Left renal pelvis (tissue), 4 donors: ENCODE results near the gene DUSP3. TPM values are rescaled to one million over a fixed set of nuclear protein-coding genes. Genes with fewer than 3 reads are reported as not detected.

ENCODE experiments used
- DNase-seq, 4 donors: peaks; one replicate each; pipeline ENCODE4 v3.0.0-alpha.2; 2013; ENCODE audit warnings: low read depth in 4 of 4, low spot score in 3 of 4
- polyA plus RNA-seq, 4 donors: library from polyadenylated mRNA; unstranded; fragments of 120-200 nt; gene quantifications; one replicate each; pipeline ENCODE4 v1.2.1, GENCODE V29; 2013; ENCODE audit not compliant: insufficient read length in 4 of 4

DUSP3 gene
- 10 to 100 TPM; 27.6 to 67.8 (median 58.5) TPM for polyA plus RNA-seq

DNA sequence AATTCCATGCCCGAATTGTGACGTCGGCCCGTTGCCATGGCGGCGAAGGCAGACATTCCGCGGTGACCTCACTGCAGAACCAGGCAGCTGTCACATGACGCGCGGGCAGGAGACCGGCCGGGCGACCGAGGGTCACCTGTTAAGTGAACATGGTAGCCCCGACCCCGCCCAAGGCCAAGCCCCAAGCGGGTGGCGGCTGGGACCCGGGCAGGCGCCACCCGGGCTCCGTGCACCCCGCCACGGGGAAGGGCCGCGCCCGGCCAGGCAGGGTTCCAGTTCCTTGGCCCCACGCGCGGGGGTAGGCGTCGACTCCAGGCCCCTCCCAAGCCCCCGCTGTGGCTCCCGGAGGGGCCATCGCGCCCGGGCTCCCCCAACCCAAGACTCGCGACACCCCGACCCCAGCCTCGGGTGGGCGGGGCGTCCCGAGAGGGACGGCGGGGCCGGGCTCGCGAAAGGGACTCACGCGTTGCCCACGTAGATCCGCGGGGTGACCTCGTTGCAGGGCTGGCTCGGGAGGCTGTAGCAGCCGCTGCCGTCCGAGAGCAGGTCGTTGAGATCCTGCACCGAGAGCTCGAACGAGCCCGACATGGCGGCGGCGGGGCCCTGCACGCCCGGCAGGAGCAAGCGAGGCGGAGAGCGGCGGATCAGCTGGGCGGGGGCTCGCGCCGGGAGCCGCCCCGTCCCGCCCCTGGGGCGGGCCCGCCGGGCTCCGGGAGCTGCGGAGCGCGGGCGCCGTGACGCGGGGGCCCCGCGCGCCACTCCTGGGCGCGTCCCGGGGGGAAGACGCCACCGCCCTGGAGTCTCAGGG, at the start of gene DUSP3:
Gene DUSP3 (minus strand): TSS at position 641 of the 808 bp plus-strand sequence. CDS start 53 bp downstream, at position 588.
- peak; percentile 71 to 86 (median 80) for DNase-seq

DNA sequence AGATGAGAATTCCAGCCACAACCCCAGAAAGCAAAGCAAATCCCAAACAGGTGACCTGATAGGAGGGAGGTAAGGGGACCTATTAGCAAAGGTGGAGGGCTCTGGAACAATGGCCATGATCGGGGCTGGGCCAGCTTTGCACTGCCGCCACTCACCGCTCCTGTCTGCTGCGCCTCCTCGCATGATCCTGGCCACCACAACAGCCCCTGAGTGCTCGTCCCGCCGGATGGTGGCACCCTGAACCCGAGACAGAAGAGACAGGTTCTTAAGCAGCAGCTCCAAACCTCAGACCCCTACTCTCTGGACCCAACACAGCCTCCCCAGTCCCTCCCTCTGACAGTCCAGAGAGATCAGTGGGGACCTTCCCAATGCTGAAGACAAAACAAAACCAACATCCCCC, 48.8 kb upstream of the DUSP3 start:
- no peak for DNase-seq

DNA sequence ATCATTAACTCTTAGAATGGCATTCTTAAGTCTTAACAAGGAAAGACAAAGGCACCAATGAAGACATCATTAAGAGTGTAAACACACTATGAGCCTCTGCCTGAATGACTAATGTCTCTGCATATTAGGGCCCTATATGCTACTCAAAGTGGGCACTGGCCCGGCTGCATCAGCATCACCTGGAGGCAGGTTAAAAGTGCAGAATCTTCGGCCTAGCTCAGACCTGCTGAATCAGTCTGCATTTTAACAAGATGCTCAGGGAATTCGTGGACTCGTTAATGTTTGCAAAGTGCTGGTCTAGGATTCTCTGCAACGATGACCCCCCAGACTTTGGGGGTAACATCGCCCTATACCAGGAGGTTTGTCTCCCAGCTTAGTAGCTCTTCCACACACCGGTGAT, 47.4 kb upstream of the DUSP3 start:
- no peak for DNase-seq

DNA sequence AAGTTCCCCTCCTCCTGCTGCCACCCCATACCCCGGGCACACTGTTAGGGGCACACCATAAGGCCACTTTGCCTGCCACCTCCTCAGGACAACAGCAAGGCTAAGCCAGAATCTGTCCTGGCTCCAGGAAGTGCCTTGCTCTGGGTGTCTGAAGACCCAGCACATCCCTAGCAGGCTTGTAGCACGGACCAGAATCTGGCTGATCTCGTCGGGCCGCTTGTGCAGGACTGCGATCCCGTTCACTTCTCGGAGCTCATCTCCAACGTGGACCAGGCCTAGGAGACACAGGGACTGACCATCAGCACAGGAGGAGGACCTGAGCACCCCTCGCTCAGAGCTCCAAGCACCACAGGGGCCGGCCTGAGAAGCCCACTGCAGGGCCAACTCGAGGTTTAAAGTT, 46.8 kb upstream of the DUSP3 start:
- DNase-seq: no peak

DNA sequence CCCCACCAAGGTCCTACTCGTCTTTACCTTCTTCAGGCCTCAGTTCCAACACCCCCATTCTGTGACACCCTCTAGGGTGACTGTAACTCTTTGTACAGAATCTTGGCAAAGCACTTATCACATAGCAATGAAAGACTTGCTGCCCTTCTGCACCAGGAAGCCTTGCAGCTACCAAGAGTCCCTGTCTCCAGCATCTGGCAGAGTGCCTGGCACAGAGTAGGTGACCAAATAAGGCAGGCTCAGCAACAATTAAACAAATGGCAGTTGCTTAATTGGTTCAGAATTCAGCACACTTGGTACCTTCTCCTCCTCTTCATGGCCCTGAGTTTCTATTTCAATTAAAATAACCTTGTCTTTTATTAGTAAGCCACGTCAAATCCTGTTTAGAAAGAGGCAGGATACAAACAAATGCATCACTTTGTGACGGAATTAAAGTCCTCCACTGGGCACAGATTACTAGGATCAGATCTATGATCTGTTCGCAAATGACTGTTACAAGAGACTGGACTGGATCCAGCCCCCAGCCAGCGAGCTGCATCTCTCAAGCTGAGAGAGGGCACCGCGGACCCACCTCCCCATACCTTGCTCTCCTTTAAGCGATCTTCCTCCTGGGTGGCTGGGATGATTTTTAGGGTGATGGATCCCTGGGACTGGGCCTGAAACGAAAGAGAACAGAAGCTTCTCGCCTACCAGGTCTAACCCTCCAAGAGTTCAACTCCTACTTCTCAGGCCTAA, 44.7 kb upstream of the DUSP3 start:
- no peak for DNase-seq

DNA sequence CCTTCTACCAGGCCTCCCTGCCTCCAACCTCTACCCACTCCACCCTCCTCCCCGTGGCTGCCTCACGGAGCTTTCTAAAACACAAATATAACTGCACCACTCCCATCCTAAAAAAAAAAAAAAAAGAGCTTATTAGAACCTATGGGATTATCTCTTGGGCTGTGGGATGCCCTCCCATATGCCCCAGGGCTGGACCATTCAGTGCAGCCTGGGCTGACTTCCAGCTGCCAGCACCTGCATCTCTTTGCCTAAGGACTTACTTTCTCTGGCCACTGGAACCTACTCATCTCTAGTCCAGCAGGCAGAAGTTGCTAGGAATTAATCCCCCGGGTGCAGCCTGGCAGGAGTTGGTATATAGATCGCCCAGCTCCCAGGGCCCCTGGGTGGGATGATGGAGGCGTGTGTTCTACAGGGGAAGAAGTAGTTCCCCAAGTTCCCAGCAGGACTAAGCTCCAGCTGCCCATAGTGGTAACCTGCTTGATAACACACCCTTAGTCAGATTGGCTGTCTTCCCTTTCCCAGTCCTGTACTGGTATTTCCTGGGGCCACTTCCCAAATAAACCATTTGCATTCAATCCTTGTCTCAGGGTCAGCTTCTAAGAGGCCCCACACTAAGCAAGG, 43.9 kb upstream of the DUSP3 start:
- no peak for DNase-seq

DNA sequence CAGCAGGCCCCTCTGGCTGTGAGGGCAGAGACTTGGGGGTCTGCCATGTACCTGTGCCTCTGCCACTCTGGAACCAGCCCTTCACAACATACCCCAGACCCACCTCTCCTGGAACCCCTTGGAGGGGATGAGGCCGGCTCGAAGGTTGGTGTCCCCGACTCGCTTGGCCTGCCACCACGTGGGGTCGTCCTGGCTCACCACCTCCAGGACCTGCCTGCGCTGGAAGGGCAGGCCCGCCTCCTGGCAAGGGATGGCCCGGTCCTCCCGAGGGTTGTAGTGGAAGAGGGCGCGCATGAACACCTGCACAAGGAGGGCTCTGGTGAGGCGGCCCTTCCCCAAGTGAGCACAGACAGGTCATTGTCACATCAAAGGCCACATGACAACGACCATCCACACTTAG, 42.0 kb upstream of the DUSP3 start:
- no peak for DNase-seq

DNA sequence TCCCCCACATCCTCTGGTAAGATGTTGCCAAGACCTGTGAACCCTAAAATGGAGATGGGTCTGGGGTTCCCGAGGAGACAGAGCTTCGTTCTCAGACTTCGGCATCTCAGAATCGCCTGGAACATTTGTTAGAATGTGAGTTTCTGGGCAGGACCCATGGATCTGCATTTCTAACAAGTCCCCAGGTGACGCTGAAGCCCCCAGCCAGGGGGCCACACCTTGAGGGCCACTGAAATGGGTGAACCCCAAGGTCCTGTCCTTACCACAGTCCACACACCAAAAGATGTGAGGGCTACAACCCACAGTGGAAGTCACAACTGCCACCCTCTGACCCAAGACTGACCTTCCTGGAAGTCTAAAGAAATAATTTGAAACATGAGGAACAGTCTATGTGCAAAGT, 40.2 kb upstream of the DUSP3 start:
- DNase-seq: no peak

DNA sequence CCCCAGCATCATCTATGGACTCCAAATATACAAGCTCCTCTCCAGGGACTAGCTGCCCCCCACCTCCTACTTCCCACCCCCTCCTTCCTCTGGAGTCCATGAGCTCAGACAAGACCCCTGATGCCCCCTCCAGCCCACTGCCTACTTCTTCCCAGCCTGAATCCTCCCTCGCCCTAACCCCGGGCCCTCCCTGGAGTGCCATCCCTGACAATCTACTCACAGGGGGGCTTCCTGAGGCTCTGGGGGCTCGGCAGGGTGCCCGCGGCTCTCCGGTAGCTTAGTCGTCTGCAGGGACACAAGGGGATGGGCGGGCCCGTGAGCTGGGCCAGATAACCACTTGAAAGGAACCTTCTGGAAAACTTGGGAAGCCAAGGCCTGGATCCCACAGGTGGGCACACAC, 39.0 kb upstream of the DUSP3 start:
- DNase-seq: no peak

DNA sequence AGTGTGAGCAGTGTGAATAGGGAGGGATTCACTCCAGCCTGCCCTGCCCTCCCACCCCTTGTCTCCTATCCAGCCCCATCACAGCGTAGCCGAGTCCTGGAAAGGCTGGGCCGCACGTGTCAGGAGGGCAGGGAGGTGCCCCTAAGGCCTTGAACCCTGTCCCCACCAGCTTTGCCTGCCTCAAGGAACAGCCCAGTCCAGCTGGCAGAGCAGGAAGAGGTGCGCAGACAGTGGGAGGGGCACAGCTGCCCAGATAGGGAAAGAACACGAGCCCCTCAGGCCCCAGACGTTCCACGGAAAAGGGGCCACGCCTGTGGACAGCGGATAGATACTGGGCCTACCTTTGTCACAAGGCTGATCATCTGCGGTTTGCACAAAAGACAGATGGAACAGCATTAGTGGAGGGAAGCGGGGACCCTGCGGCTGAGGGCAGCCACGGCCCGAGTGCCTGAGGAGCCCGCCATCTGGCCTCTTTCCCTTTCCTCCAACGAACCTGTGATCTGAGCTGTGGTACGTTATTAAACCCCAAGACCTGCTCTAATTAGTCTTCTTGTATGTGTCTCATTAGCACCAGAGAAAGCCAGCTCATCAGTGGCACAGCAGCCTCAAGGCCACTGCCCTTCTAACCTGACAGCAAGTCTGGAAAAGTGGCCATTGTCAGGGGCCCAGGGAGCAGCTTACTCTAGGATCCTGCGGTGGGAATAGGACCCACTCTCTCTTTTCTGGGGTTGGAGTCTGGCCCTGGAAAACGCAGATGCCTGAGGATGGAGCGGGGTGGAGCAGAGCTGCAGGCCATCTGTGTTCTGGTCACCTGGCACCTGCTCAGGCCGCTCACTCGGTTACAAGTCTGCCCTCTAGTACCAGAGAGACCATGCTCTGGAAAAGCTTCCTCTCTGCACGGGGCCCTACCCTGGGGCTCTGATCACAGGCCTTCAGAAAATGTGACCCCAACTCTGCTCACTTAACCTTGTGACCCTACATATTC, 37.9 kb upstream of the DUSP3 start:
- DNase-seq: no peak

DNA sequence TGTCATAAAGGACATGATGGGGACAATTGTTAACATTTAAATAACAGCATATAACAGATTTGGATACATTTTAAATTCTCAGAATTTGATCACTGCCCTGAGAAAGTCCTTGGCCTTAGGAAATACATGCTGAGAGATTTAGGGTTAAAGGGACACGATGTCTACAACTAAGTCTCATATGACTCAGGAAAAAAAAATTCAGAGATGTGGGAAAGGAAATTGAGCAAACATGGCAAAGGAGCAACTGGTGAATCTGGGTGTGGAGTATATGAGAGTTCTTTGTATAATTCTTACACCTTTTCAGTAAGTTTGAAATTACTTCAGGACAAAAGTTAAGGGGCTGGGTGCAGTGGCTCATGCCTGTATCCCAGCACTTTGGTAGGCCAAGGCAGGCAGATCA, 35.9 kb upstream of the DUSP3 start:
- DNase-seq: no peak

DNA sequence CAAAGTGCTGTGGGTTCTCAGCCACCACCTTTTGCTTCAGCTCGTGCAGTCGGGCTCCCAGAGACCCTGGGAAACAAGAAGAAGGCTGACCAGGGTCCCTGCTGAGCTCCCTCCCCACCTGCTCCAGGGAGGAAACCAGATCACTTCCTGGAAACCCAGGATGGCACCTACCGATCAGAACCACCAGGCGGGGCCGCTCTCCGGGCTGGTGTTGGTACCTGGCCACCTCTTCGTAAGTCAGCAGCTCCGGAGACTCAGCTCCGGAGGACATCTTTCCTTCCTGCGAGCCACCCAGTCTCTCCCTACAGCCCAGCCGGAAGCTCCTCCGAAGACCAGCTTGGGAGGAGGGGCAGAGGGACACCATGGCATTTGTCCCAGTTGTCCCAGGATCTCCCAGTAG, 35.2 kb upstream of the DUSP3 start:
- no peak for DNase-seq

DNA sequence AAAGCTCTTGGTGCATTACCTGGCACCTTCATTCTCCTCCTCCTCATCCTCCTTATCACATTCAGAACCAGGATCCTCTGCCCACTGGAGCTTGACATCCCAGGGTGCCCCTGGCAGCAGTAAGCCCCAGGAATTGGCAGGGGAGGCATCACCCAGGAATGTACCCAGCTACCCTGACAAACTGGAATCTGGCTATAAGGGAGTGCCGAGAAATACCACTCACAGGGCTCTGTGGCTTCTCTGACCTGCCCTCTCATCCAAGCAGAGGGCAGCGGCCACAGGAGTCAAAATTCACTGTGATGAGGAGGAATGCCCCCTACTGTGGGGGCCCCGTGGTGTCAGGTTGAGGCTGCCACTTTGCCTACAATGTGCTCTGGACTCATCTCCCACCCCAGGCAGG, 34.6 kb upstream of the DUSP3 start:
- no peak for DNase-seq

DNA sequence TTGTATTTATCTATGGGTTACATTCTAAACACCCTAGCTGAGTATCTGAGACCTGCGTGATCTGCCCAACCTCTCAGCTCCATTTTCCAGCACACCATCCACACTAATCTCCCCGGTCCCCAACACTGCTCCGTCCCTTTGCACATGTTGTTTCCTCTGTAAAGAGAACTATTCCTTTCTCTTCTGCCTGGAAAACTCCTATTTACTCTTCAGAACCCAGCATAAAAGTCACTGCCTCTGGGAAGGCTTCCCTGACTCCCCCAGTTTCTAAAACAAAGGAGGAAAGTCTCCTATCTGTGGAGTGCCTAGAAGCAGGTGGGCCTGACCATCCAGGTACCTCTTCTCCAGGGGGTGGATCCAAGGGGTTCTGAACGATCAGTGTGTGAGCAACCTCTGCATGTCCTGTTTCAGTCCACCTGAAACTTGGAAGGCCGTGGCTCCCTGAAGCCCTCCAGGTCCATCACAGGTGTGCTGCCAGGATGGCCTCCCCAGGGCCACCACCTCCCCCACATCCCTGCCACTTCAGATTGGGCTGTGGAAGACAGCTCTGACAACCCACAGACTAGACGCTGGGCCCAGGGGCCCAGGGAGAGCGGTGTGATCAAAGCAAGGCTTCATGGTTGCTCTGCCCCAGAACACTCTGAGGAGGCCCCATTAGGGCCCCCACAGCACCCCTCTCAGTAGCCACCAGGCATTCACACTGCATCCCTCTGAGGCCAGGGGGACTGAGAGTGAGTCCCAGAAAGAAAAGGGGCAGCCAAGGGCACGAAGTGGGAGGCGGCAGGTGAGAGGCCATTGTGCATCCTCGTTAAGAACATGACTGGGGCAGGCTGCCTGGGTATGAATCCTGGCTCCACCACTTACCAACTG, 33.9 kb upstream of the DUSP3 start:
- DNase-seq: no peak

DNA sequence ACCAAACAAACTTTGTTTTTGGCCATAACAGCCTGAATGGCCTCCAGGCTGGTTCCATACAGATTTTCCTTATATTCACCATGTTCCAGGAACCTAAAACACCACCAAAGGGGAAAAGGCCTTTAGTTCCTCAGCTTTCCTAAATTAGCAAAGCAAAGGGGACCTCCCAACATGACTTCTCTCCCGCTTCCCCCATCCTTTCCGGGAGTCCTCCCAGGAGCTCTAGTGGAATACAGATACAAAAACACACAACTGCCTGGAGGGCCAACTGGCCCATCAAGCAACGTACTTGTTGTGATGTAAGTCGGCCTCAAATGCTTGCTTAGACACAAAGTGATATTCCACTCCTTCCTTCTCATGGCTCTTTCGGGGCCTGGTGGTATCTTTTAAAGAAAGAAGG, 32.0 kb upstream of the DUSP3 start:
- DNase-seq: no peak

DNA sequence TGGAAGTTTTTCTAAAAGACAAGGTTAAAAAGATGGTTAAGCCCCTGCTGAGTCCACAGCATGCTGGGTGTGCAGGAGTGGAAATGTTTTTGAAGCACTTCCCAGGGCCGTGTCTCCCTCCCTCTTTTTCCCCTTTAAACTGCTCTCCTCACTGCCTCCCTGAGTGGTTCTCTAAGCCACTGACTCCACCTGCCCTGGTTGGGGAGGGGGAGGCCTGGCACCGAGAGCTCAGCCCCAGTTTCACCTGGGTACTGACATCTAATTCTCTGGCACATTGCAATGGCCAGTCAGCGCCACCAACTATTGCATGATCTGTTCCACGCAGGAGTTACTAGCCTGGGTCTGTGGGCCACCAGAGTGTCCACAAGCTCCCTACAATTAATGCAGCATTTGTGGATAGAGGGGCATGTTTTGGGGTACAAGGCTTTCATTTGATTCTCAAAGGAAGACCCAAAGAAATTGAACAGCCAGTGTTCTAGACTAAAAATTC, 31.5 kb upstream of the DUSP3 start:
- DNase-seq: no peak

DNA sequence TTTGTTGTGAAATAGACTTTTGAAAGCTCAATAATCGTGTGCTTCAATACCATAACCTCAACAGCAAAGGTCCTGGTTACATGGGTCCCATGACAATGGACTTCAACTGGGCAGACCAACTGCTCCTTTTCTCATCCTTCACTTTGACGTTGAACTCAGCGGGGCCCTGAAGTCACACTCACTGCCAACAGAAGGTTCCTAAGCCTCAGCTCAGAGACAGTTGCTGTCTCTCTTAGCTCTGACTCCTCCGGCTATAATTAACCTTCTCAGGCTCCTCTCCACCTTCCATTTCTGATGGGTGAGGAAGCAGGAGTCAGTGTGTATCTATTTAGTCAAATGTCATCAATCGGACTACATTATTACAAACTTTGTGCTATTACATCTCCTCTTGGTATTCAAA, 30.3 kb upstream of the DUSP3 start:
- no peak for DNase-seq

DNA sequence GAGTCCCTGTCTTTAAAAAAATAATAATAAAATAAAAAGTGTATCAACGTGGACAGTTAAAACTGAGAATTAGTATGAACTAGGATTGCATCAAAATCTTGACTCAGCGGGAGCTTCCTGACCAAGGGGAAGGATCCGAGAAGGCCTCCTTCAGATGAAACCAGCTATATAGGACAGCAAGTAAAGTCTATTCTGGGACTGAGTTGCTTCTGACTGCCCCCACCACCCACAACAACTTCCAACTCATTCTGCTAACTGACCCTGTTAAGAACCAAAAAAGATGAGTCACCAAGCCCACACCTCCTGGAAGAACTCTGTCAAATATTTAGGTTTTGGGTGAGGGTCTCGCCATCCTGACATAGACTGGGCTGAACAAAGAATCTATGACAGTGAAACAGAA, 29.3 kb upstream of the DUSP3 start:
- no peak for DNase-seq

DNA sequence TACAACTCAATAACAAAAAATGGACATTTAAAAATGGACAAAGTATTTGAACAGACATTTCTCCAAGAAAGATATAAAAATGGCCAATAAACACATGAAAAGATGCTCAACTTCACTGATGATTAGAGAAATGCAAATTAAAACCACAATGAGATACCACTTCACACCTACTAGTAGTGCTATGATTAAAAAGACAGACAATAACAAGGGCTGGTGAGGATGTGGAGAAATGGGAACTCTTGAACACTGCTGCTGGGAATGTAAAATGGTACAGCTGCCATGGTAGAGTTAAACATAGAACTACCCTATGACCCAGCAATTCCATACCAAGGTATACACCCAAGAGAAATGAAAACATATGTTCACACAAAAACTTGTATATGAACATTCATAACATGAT, 26.3 kb upstream of the DUSP3 start:
- DNase-seq: no peak
